MG63 (cell line): ENCODE results near the gene LNPEP. TPM values are rescaled to one million over a fixed set of nuclear protein-coding genes. Genes with fewer than 3 reads are reported as not detected.

ENCODE experiments used
- DNase-seq: peaks from one replicate; pipeline ENCODE4 v3.0.0-alpha.2; 2020
- H3K27me3 ChIP-seq: fragments of 250-450 bp; sonication (Bioruptor Pico); 2 replicates; pipeline ENCODE4 v1.5.1; 2020; ENCODE audit warnings: mild to moderate bottlenecking, moderate library complexity
- H3K36me3 ChIP-seq: fragments of 250-450 bp; sonication (Bioruptor Pico); 2 replicates; pipeline ENCODE4 v1.5.1; 2020; ENCODE audit warnings: mild to moderate bottlenecking, moderate library complexity
- H3K4me3 ChIP-seq: fragments of 250-450 bp; sonication (Bioruptor Pico); 2 replicates; pipeline ENCODE4 v1.5.1; 2020; ENCODE audit warnings: mild to moderate bottlenecking, moderate library complexity
- H3K9me3 ChIP-seq: fragments of 250-450 bp; sonication (Bioruptor Pico); 2 replicates; pipeline ENCODE4 v1.5.1; 2020; ENCODE audit warnings: mild to moderate bottlenecking, moderate library complexity
- total RNA-seq: library from RNA; depleted of rRNA; stranded (reverse); fragments of >200 nt; shearing (Covaris generic); gene quantifications from 2 replicates; pipeline ENCODE4 v1.2.3, GENCODE V29; 2014; ENCODE audit warnings: low replicate concordance

Gene LNPEP
- total RNA-seq, 1 experiment from 2014 or later = 21.4 TPM

GRCh38 chr5:96969366-96969765 is 33.5 kb downstream of the LNPEP start:
- Histone ChIP-seq H3K27me3 (no peaks in the 10 kb centered on the region), H3K36me3 (no peaks in the 10 kb centered on the region), H3K9me3 (no peaks in the 10 kb centered on the region), H3K4me3 (no peak overlapping the region)
- DNase-seq = no peak

- Histone ChIP-seq H3K36me3 (no peaks in the 10 kb centered on the region), H3K9me3 (no peaks in the 10 kb centered on the region), H3K4me3 (no peak overlapping the region), H3K27me3 (no peaks in the 10 kb centered on the region)
- DNase-seq = no peak
These were observed 36.9 kb downstream of the LNPEP start for GRCh38 chr5:96972599-96973334.

- no peak overlapping the region for H3K4me3 ChIP-seq
- no peaks in the 10 kb centered on the region for H3K27me3 ChIP-seq
- no peaks in the 10 kb centered on the region for H3K36me3 ChIP-seq
- no peak for DNase-seq
- no peaks in the 10 kb centered on the region for H3K9me3 ChIP-seq
These were observed 37.9 kb downstream of the LNPEP start for GRCh38 chr5:96973532-96974401.

GRCh38 chr5:96975656-96976055 is 39.8 kb downstream of the LNPEP start:
- Histone ChIP-seq H3K9me3 (no peaks in the 10 kb centered on the region), H3K4me3 (no peak overlapping the region), H3K36me3 (peaks cover 14% of the 10 kb centered on the region), H3K27me3 (no peaks in the 10 kb centered on the region)
- DNase-seq = no peak

GRCh38 chr5:96977228-96977627 is 41.3 kb downstream of the LNPEP start:
- no peaks in the 10 kb centered on the region for H3K27me3 ChIP-seq
- DNase-seq = no peak
- H3K9me3 ChIP-seq = no peaks in the 10 kb centered on the region
- H3K4me3 ChIP-seq = no peak overlapping the region
- H3K36me3 ChIP-seq = peaks cover 16% of the 10 kb centered on the region

- DNase-seq = peak; percentile 83
- H3K9me3 ChIP-seq = no peaks in the 10 kb centered on the region
- H3K36me3 ChIP-seq = peaks cover 16% of the 10 kb centered on the region
- H3K27me3 ChIP-seq = no peaks in the 10 kb centered on the region
- H3K4me3 ChIP-seq = no peak overlapping the region
These were observed 43.1 kb downstream of the LNPEP start for GRCh38 chr5:96978812-96979449.

GRCh38 chr5:96984506-96985192 is 48.8 kb downstream of the LNPEP start:
- Histone ChIP-seq H3K27me3 (no peaks in the 10 kb centered on the region), H3K36me3 (peaks cover 18% of the 10 kb centered on the region), H3K4me3 (no peak overlapping the region), H3K9me3 (no peaks in the 10 kb centered on the region)
- no peak for DNase-seq

GRCh38 chr5:96986450-96986849 is 50.6 kb downstream of the LNPEP start:
- no peaks in the 10 kb centered on the region for H3K9me3 ChIP-seq
- H3K36me3 ChIP-seq = peaks cover 13% of the 10 kb centered on the region
- no peaks in the 10 kb centered on the region for H3K27me3 ChIP-seq
- DNase-seq = no peak
- H3K4me3 ChIP-seq = no peak overlapping the region

- DNase-seq = no peak
- Histone ChIP-seq H3K9me3 (no peaks in the 10 kb centered on the region), H3K4me3 (no peak overlapping the region), H3K27me3 (no peaks in the 10 kb centered on the region), H3K36me3 (peaks cover 16% of the 10 kb centered on the region)
These were observed 54.2 kb downstream of the LNPEP start for GRCh38 chr5:96990102-96990501.

- peaks cover 16% of the 10 kb centered on the region for H3K36me3 ChIP-seq
- DNase-seq = no peak
- no peak overlapping the region for H3K4me3 ChIP-seq
- H3K27me3 ChIP-seq = no peaks in the 10 kb centered on the region
- no peaks in the 10 kb centered on the region for H3K9me3 ChIP-seq
These were observed 55.8 kb downstream of the LNPEP start for GRCh38 chr5:96991708-96992107.

- Histone ChIP-seq H3K9me3 (no peaks in the 10 kb centered on the region), H3K27me3 (no peaks in the 10 kb centered on the region), H3K4me3 (no peak overlapping the region), H3K36me3 (peaks cover 14% of the 10 kb centered on the region)
- no peak for DNase-seq
These were observed 57.9 kb downstream of the LNPEP start for GRCh38 chr5:96993760-96994159.

GRCh38 chr5:96994493-96994892 is 58.6 kb downstream of the LNPEP start:
- no peak for DNase-seq
- Histone ChIP-seq H3K9me3 (no peaks in the 10 kb centered on the region), H3K4me3 (no peak overlapping the region), H3K27me3 (no peaks in the 10 kb centered on the region), H3K36me3 (peaks cover 14% of the 10 kb centered on the region)

- no peak for DNase-seq
- peaks cover 12% of the 10 kb centered on the region for H3K36me3 ChIP-seq
- H3K4me3 ChIP-seq = no peak overlapping the region
- no peaks in the 10 kb centered on the region for H3K9me3 ChIP-seq
- no peaks in the 10 kb centered on the region for H3K27me3 ChIP-seq
These were observed 59.5 kb downstream of the LNPEP start for GRCh38 chr5:96995419-96995818.

GRCh38 chr5:96997265-96997859 is 61.5 kb downstream of the LNPEP start:
- no peak overlapping the region for H3K4me3 ChIP-seq
- no peaks in the 10 kb centered on the region for H3K27me3 ChIP-seq
- H3K36me3 ChIP-seq = peaks cover 7% of the 10 kb centered on the region
- no peak for DNase-seq
- H3K9me3 ChIP-seq = no peaks in the 10 kb centered on the region

- Histone ChIP-seq H3K36me3 (peaks cover 4% of the 10 kb centered on the region; the same call in 1 of the 2 replicates), H3K9me3 (no peaks in the 10 kb centered on the region), H3K27me3 (no peaks in the 10 kb centered on the region), H3K4me3 (no peak overlapping the region)
- DNase-seq = no peak
These were observed 64.0 kb downstream of the LNPEP start for GRCh38 chr5:96999856-97000255.

- H3K4me3 ChIP-seq = no peak overlapping the region
- H3K36me3 ChIP-seq = peaks cover 4% of the 10 kb centered on the region; the same call in 1 of the 2 replicates
- DNase-seq = no peak
- H3K27me3 ChIP-seq = no peaks in the 10 kb centered on the region
- no peaks in the 10 kb centered on the region for H3K9me3 ChIP-seq
These were observed 64.5 kb downstream of the LNPEP start for GRCh38 chr5:97000391-97000790.
